Immature natural killer cell (primary cell): ENCODE results near the gene KRT24. TPM values are rescaled to one million over a fixed set of nuclear protein-coding genes. Genes with fewer than 3 reads are reported as not detected.

Experiments used
- DNase-seq, 3 donors: peaks; one replicate each; pipeline ENCODE4 v3.0.0; 2022; ENCODE audit warnings: mixed read lengths in 1 of 3
- H3K27ac Mint-ChIP-seq, 6 donors: one replicate each; pipeline ENCODE4 v1.8.0; 2020; ENCODE audit warnings: mixed read lengths in 6 of 6, mild to moderate bottlenecking in 5 of 6, inconsistent platforms in 4 of 6, moderate library complexity in 3 of 6
- H3K27me3 Mint-ChIP-seq, 3 donors: one replicate each; pipeline ENCODE4 v1.8.0; 2020 to 2021; ENCODE audit warnings: low read depth in 3 of 3, mild to moderate bottlenecking in 3 of 3, mixed read lengths in 3 of 3, moderate library complexity in 3 of 3, inconsistent platforms in 1 of 3
- H3K36me3 Mint-ChIP-seq, 3 donors: one replicate each; pipeline ENCODE4 v1.8.0; 2020; ENCODE audit warnings: mixed read lengths in 3 of 3, inconsistent platforms in 2 of 3, mild to moderate bottlenecking in 2 of 3
- H3K4me1 Mint-ChIP-seq, 2 donors: one replicate each; pipeline ENCODE4 v1.8.0; 2020; ENCODE audit warnings: inconsistent platforms in 2 of 2, mild to moderate bottlenecking in 2 of 2, mixed read lengths in 2 of 2, moderate library complexity in 1 of 2
- H3K4me3 Mint-ChIP-seq, 5 donors: one replicate each; pipeline ENCODE4 v1.8.0; 2020; ENCODE audit warnings: mild to moderate bottlenecking in 5 of 5, mixed read lengths in 5 of 5, inconsistent platforms in 3 of 5, moderate library complexity in 3 of 5
- H3K9me3 Mint-ChIP-seq, 6 donors: one replicate each; pipeline ENCODE4 v1.8.0; 2020; ENCODE audit warnings: mild to moderate bottlenecking in 6 of 6, mixed read lengths in 6 of 6, inconsistent platforms in 4 of 6, moderate library complexity in 3 of 6
- polyA plus RNA-seq, 3 donors: library from polyadenylated mRNA; unstranded; fragments of 300-500 nt; fragmentation: Illumina TruSeq; gene quantifications; one replicate each; pipeline ENCODE4 v1.2.3, GENCODE V29; 2021

The KRT24 gene
- polyA plus RNA-seq, 3 donors from 2014 or later: not detected

- H3K27me3 Mint-ChIP-seq: peaks cover 3 to 9% (median 4%) of the 10 kb centered on the region in 3 donors
- H3K27ac Mint-ChIP-seq: no peak overlapping the region
- H3K4me1 Mint-ChIP-seq: no peaks in the 10 kb centered on the region
- DNase-seq: no peak
- H3K9me3 Mint-ChIP-seq: no peaks in the 10 kb centered on the region
- no peak overlapping the region for H3K4me3 Mint-ChIP-seq
- no peaks in the 10 kb centered on the region for H3K36me3 Mint-ChIP-seq
Measured at GRCh38 chr17:40717776-40718175, 14.2 kb upstream of the KRT24 start.

GRCh38 chr17:40714473-40714872 lies 10.9 kb upstream of the KRT24 start:
- Mint-ChIP-seq H3K27ac (no peak overlapping the region), H3K27me3 (peaks cover 3 to 4% (median 4%) of the 10 kb centered on the region in 3 donors), H3K4me1 (no peaks in the 10 kb centered on the region), H3K9me3 (no peaks in the 10 kb centered on the region), H3K36me3 (no peaks in the 10 kb centered on the region), H3K4me3 (no peak overlapping the region)
- DNase-seq: no peak

DNA sequence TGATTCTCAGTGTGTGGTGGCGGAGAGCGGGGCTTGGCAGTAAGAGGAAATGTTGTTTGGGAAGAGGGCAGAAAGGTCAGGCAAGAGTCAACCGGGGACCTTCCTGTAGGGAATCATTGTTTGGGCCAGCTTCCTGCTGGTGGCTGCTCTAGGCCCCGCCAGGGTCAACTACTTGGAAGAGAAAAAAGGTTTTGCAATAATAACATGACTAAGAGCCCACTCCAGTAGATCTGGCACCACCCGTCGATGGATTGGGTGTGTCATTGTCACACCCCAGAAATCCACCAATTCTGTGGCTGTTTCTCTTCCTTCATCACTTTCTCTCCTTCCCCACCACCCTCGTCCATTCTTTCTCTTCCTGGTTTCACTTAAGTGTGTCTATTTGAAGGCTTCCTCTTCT lies 4.2 kb upstream of the KRT24 start:
- Mint-ChIP-seq H3K27me3 (peaks cover 1 to 16% (median 9%) of the 10 kb centered on the region in 3 donors), H3K27ac (no peak overlapping the region), H3K4me3 (no peak overlapping the region), H3K9me3 (no peaks in the 10 kb centered on the region), H3K4me1 (no peaks in the 10 kb centered on the region), H3K36me3 (no peaks in the 10 kb centered on the region)
- DNase-seq: no peak

- H3K9me3 Mint-ChIP-seq: no peaks in the 10 kb centered on the region
- no peak overlapping the region for H3K27ac Mint-ChIP-seq
- no peak for DNase-seq
- no peaks in the 10 kb centered on the region for H3K4me1 Mint-ChIP-seq
- H3K27me3 Mint-ChIP-seq: peaks cover 4 to 16% (median 12%) of the 10 kb centered on the region in 3 donors
- no peaks in the 10 kb centered on the region for H3K36me3 Mint-ChIP-seq
- no peak overlapping the region for H3K4me3 Mint-ChIP-seq
Measured at GRCh38 chr17:40705584-40705983, 2.0 kb upstream of the KRT24 start.

- peaks cover 6 to 15% (median 12%) of the 10 kb centered on the region in 3 donors for H3K27me3 Mint-ChIP-seq
Measured at GRCh38 chr17:40702271-40702670, 1.3 kb downstream of the KRT24 start.

GRCh38 chr17:40699853-40700252 lies 3.7 kb downstream of the KRT24 start:
- no peak for DNase-seq
- H3K27me3 Mint-ChIP-seq: peaks cover 8 to 16% (median 9%) of the 10 kb centered on the region in 3 donors
- H3K27ac Mint-ChIP-seq: no peak overlapping the region
- H3K36me3 Mint-ChIP-seq: no peaks in the 10 kb centered on the region
- H3K9me3 Mint-ChIP-seq: no peaks in the 10 kb centered on the region
- H3K4me3 Mint-ChIP-seq: no peak overlapping the region
- H3K4me1 Mint-ChIP-seq: no peaks in the 10 kb centered on the region

More at GRCh38 chr17:40702271-40702670, 1.3 kb downstream of the KRT24 start:
- no peaks in the 10 kb centered on the region for H3K9me3 Mint-ChIP-seq
- no peaks in the 10 kb centered on the region for H3K4me1 Mint-ChIP-seq
- no peaks in the 10 kb centered on the region for H3K36me3 Mint-ChIP-seq
- no peak overlapping the region for H3K4me3 Mint-ChIP-seq
- H3K27ac Mint-ChIP-seq: no peak overlapping the region
- no peak for DNase-seq

DNA sequence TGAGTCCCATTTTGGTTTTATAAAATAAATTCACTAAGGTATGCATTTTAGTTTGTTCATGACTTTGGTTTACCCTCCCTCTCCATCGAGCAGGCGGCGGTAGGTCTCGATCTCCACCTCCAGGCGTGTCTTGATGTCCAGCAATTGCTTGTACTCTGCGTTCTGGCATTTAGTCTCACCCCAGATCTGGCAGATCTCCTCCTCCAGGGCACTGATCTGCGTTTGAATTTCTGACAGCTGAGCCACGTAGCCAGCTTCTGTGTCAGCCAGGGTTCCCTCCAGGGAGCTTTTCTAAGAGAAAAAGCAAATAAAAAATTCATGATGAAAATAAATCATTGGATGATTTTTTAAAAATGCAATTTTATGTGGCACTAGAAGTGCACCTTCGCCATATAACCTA lies 4.2 kb downstream of the KRT24 start:
- DNase-seq: no peak
- Mint-ChIP-seq H3K9me3 (no peaks in the 10 kb centered on the region), H3K27me3 (peaks cover 6 to 16% (median 7%) of the 10 kb centered on the region in 3 donors), H3K36me3 (no peaks in the 10 kb centered on the region), H3K27ac (no peak overlapping the region), H3K4me1 (no peaks in the 10 kb centered on the region), H3K4me3 (no peak overlapping the region)

DNA sequence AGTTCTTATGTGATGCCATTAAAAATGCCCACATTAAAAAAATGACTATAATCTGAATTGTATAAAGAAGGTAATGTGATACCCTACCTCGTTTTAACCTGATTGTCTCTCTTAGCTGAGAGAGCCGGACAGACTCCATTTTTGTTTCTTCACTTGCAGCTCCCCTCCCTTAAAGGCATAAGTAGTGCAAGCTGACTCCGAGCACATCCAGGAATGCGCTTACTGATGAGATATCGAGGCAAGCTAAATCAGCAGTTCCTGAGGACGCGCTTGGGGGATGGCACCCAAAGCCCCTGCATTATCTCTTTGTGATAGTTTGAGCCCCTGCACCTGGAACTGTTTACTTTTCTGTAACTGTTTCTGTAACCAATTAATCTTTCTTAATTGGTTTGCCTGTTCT lies 6.3 kb downstream of the KRT24 start:
- H3K4me3 Mint-ChIP-seq: no peak overlapping the region
- H3K36me3 Mint-ChIP-seq: no peaks in the 10 kb centered on the region
- DNase-seq: no peak
- no peaks in the 10 kb centered on the region for H3K9me3 Mint-ChIP-seq
- H3K27ac Mint-ChIP-seq: no peak overlapping the region
- peaks cover 6 to 15% (median 13%) of the 10 kb centered on the region in 3 donors for H3K27me3 Mint-ChIP-seq
- no peaks in the 10 kb centered on the region for H3K4me1 Mint-ChIP-seq

GRCh38 chr17:40696651-40697072 lies 6.9 kb downstream of the KRT24 start:
- peaks cover 4 to 17% (median 13%) of the 10 kb centered on the region in 3 donors for H3K27me3 Mint-ChIP-seq
- no peaks in the 10 kb centered on the region for H3K9me3 Mint-ChIP-seq
- no peaks in the 10 kb centered on the region for H3K4me1 Mint-ChIP-seq
- DNase-seq: no peak
- H3K27ac Mint-ChIP-seq: no peak overlapping the region
- no peak overlapping the region for H3K4me3 Mint-ChIP-seq
- H3K36me3 Mint-ChIP-seq: no peaks in the 10 kb centered on the region

- Mint-ChIP-seq H3K27ac (no peak overlapping the region), H3K27me3 (peaks cover 2 to 18% (median 12%) of the 10 kb centered on the region in 3 donors), H3K9me3 (no peaks in the 10 kb centered on the region)
Measured at GRCh38 chr17:40695874-40696472, 7.6 kb downstream of the KRT24 start.

DNA sequence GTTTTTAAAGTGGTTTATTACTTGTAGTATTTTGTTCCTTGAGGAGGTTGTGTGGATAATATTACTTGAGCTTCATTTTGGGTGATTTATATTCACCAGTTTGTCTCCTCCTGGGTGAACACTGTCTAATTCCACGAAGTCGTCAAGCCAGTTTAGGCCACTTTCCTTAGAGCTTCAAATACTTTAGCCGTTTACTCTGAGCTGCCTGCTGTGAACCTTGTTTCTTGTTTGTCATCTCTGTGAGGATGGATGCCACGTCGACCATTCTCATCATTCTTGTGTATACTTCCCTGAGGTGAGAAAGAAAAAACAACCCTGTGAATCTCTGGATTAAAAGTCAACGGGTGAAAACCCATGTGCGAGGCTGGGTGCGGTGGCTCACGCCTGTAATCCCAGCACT lies 9.0 kb downstream of the KRT24 start:
- peaks cover 2 to 23% (median 10%) of the 10 kb centered on the region in 3 donors for H3K27me3 Mint-ChIP-seq
- H3K4me3 Mint-ChIP-seq: no peak overlapping the region
- DNase-seq: no peak
- no peak overlapping the region for H3K27ac Mint-ChIP-seq
- H3K36me3 Mint-ChIP-seq: no peaks in the 10 kb centered on the region
- H3K9me3 Mint-ChIP-seq: no peaks in the 10 kb centered on the region
- no peaks in the 10 kb centered on the region for H3K4me1 Mint-ChIP-seq

More at GRCh38 chr17:40695874-40696472, 7.6 kb downstream of the KRT24 start:
- Mint-ChIP-seq H3K4me1 (no peaks in the 10 kb centered on the region), H3K4me3 (no peak overlapping the region), H3K36me3 (no peaks in the 10 kb centered on the region)
- no peak for DNase-seq

DNA sequence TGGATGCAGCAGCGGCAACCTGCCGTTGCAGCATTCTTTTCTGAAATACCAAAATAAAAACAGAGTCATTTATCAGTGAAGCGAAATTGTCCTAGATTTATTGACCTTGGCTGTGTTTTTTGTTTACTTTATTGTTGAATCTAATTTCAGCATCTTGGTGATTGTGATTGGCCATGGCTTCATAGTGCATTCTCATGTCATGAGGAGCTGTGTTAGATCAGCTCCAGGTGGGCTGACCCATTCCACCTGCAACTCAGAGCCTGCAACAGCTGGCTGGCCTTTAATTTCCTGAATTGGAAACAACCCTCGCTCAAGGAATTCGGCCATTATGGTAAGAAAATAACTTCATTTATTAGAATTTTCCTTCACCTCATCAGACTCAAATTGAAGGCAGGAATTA lies 16.4 kb downstream of the KRT24 start:
- Mint-ChIP-seq H3K4me1 (no peaks in the 10 kb centered on the region), H3K4me3 (no peak overlapping the region), H3K36me3 (no peaks in the 10 kb centered on the region), H3K9me3 (no peaks in the 10 kb centered on the region), H3K27me3 (peaks cover 0 to 10% (median 2%) of the 10 kb centered on the region in 3 donors), H3K27ac (no peak overlapping the region)
- no peak for DNase-seq

- Mint-ChIP-seq H3K4me3 (no peak overlapping the region), H3K9me3 (no peaks in the 10 kb centered on the region), H3K27ac (no peak overlapping the region), H3K4me1 (no peaks in the 10 kb centered on the region), H3K27me3 (peaks cover 0 to 7% (median 2%) of the 10 kb centered on the region in 3 donors), H3K36me3 (no peaks in the 10 kb centered on the region)
- no peak for DNase-seq
Measured at GRCh38 chr17:40686192-40686591, 17.4 kb downstream of the KRT24 start.

GRCh38 chr17:40680998-40681397 lies 22.6 kb downstream of the KRT24 start:
- Mint-ChIP-seq H3K4me3 (no peak overlapping the region), H3K4me1 (no peaks in the 10 kb centered on the region), H3K9me3 (no peaks in the 10 kb centered on the region), H3K36me3 (no peaks in the 10 kb centered on the region), H3K27ac (no peak overlapping the region), H3K27me3 (peaks cover 3 to 15% (median 10%) of the 10 kb centered on the region in 3 donors)
- no peak for DNase-seq

DNA sequence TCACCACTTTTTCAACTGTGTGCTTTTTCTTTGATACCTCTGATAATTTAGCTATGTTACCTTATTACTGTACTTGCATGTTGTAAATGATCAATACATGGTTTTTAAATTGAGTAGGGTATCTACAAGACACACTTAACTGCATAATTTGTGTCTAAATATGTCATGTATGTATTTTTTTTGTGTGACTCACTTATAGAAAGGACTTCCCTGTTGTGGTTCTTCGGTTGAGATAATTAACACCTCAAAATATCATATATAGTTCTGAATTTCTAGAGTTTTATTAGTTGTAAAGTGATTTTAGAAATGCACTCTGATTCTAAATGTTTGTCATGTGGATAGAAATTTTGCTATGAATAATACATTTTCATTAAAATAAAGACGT lies 24.0 kb downstream of the KRT24 start:
- Mint-ChIP-seq H3K4me3 (no peak overlapping the region), H3K27ac (no peak overlapping the region), H3K36me3 (no peaks in the 10 kb centered on the region), H3K9me3 (no peaks in the 10 kb centered on the region), H3K4me1 (no peaks in the 10 kb centered on the region), H3K27me3 (peaks cover 4 to 15% (median 8%) of the 10 kb centered on the region in 3 donors)
- DNase-seq: no peak
